Smooth muscle cell of the brain vasculature (primary cell): ENCODE measurements around the gene XYLT1.

Source experiments
- DNase-seq: peaks from one replicate; pipeline ENCODE4 v3.0.0-alpha.2; 2012; ENCODE audit warnings: low read depth, low spot score

The XYLT1 gene

GRCh38 chr16:17258077-17258599 is 212.6 kb downstream of the XYLT1 start:
- no peak for DNase-seq

GRCh38 chr16:17257426-17258023 is 213.2 kb downstream of the XYLT1 start:
- DNase-seq: no peak

GRCh38 chr16:17252701-17253100 is 218.1 kb downstream of the XYLT1 start:
- no peak for DNase-seq

- no peak for DNase-seq
Measured at GRCh38 chr16:17252064-17252463, 218.7 kb downstream of the XYLT1 start.

GRCh38 chr16:17251496-17251895 is 219.3 kb downstream of the XYLT1 start:
- no peak for DNase-seq

- DNase-seq: no peak
Measured at GRCh38 chr16:17246974-17247732, 223.6 kb downstream of the XYLT1 start.

GRCh38 chr16:17246268-17246885 is 224.4 kb downstream of the XYLT1 start:
- DNase-seq: no peak

- no peak for DNase-seq
Measured at GRCh38 chr16:17245776-17246175, 225.0 kb downstream of the XYLT1 start.

GRCh38 chr16:17244872-17245551 is 225.7 kb downstream of the XYLT1 start:
- DNase-seq: no peak

GRCh38 chr16:17241264-17241835 is 229.4 kb downstream of the XYLT1 start:
- no peak for DNase-seq

GRCh38 chr16:17238285-17239028 is 232.3 kb downstream of the XYLT1 start:
- no peak for DNase-seq

GRCh38 chr16:17237350-17237944 is 233.3 kb downstream of the XYLT1 start:
- no peak for DNase-seq

- DNase-seq: no peak
Measured at GRCh38 chr16:17235147-17235815, 235.5 kb downstream of the XYLT1 start.

- no peak for DNase-seq
Measured at GRCh38 chr16:17233318-17234002, 237.3 kb downstream of the XYLT1 start.

- DNase-seq: no peak
Measured at GRCh38 chr16:17232487-17232886, 238.3 kb downstream of the XYLT1 start.

GRCh38 chr16:17231972-17232371 is 238.8 kb downstream of the XYLT1 start:
- no peak for DNase-seq

- DNase-seq: no peak
Measured at GRCh38 chr16:17230932-17231581, 239.7 kb downstream of the XYLT1 start.

GRCh38 chr16:17229766-17230165 is 241.0 kb downstream of the XYLT1 start:
- no peak for DNase-seq

GRCh38 chr16:17229131-17229530 is 241.6 kb downstream of the XYLT1 start:
- DNase-seq: no peak
